GM21360 (cell line): ENCODE results near the gene C4orf46.

ENCODE experiments used
- ATAC-seq: cut with Tn5 transposase; IDR thresholded peaks from one replicate; pipeline ENCODE4 v1.9.1; 2021; ENCODE audit warnings: mild to moderate bottlenecking, moderate library complexity; ENCODE audit not compliant: unreplicated experiment

The C4orf46 gene

DNA sequence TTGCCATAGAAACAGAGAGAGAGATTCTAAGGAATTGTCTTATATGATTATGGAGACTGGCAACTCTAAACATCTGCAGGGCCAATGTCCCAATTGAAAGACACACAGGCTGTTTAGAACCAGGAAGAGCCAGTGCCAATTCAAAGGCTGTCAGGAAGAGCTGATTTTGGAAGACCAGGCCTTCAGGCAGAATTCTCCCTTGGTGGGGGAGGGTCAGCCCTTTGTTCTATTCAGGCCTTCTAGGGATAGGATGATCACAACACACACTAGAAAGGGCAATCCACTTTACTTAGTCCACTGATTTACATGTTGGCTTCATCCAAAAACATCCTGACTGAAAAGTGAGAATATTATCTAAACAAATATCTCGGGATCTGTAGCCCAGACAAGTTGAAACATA is 15.2 kb downstream of the C4orf46 start:
- no peak for ATAC-seq

DNA sequence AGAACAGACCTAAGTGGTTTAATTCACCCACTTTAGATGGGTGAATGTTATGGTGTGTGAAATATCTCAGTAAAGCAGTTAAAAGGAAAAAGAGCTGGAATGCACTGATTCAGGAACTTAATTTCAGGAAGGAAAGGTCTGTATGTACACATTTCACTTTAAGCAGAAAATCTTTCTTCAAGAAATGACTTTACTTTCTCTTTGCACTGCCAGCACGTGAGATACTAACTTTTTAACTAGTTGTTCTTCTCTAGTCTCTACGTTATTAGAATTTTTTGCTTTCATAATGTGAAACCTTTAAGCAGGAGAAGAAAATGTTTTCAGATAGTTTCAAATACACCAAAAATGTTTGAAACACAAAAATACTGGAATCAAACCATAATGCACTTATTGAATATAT is 18.8 kb downstream of the C4orf46 start:
- no peak for ATAC-seq

GRCh38 chr4:158649111-158649680 is 22.5 kb downstream of the C4orf46 start:
- no peak for ATAC-seq

DNA sequence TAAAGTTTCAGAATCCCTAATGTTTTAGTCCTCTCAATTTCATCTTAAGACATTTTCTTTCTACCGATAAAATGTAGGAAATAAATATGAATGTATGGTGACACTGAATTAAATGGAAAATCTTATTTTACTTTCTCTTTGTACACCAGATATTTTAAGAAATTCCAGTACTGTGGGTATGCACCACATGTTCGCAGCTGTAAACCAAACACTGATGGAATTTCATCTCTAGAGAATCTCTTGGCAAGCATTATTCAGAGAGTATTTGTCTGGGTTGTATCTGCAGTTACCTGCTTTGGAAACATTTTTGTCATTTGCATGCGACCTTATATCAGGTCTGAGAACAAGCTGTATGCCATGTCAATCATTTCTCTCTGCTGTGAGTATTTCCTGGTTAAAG is 26.9 kb downstream of the C4orf46 start:
- no peak for ATAC-seq

- ATAC-seq = no peak
Measured at GRCh38 chr4:158644356-158644755, 27.3 kb downstream of the C4orf46 start.

DNA sequence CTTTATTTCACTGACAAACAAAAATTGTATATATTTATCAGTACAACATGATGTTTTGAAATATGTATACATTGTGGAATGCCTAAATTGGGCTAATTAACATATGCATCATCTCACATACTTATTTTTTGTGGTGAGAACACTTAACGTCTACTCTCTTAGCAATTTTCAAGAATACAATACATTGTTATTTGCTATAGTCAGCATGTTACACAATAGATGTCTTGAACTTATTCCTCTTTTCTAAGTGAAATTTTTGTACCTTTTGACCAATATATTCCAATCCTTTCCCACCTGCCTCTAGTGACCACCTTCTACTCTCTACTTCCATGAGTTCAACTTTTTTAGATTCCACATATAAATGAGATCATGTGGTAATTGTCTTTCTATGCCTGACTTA is 35.1 kb downstream of the C4orf46 start:
- ATAC-seq = no peak

DNA sequence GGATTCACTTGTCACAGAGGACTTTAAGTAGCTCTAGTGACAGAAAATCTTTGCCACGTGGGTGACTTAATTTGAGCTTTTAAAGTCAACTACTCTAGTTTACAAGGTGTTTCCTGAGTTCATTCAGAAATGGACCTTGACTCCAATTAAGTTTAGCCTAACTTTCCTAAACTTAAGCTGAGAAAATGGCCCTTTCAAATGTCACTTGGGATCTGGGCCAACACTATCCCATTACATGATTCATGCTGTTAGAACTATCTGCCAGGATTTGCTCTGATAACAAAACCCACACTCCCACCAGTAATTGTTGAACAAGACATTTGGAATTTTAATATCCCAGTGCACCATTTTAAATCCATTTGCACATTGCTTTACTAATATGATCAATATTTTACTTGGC is 40.8 kb downstream of the C4orf46 start:
- ATAC-seq = no peak

DNA sequence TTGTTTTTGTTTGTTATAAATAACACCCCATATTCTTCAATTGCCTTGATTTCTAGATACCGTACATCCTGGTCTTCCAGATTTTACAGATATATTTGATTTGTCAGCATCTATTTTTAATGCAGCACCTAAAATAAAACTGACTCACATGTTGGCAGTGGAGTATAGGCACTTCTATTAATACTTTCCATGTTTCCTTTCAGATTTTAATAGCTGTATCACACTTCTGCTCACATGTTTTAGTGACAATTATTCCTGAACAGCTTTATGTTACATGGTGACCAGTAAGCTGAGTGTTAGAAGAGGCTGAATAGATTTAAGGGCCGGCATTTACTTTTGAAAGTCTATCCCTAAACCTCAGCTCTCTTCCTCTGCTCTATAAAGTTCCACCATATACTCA is 46.1 kb downstream of the C4orf46 start:
- ATAC-seq = no peak

- peak; percentile 90 for ATAC-seq
Measured at GRCh38 chr4:158624889-158625478, 46.7 kb downstream of the C4orf46 start.

- no peak for ATAC-seq
Measured at GRCh38 chr4:158622251-158622650, 49.4 kb downstream of the C4orf46 start.

DNA sequence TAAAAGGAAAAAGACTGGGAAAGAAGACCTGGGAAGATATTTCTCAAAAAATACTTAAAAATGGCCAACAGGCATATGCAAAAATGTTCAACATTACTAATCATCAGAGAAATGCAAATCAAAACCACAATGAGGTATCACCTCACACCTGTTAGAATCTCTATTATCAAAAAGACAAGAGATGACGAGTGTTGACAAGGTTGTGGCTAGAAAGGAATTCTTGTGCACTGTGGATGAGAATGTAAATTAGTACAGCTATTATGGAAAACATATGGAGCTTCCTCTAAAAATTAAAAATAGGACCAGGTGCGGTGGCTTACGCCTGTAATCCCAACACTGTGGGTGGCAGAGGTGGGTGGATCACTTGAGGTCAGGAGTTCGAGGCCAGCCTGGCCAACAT is 50.0 kb downstream of the C4orf46 start:
- no peak for ATAC-seq

DNA sequence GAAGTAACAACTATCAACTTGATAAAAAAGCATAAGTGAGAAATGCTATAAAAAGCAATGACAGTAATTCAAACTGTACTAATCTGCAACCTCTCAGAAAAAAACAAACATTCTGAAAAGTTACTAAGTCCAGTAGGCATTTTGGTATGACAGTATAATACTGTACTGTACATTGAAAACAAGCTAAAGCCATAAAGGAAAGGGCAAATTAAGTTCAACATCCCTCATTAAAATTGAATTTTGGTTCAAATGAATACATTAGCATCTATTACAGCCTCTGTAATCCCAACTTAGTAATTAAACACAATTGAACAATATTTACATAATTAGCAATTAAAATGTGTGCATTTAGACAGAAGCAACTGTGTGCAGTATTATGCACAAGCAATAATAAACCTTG is 53.7 kb downstream of the C4orf46 start:
- no peak for ATAC-seq
